Stimulated activated CD8-positive, alpha-beta memory T cell treated with anti-CD3 and anti-CD28 coated beads, Interleukin-7, amount 100 ng/mL, for 1 hour (primary cell): ENCODE measurements around the gene SMIM24.
"Not testable (repeated sequence)": the region's sequence is repeated elsewhere in the genome, so short reads cannot be mapped to it uniquely, and the experiment has no call there.

Source experiments
- DNase-seq, 2 donors: peaks; one replicate each; pipeline ENCODE4 v3.0.0-alpha.2; 2020; ENCODE audit warnings: low read depth in 2 of 2

The SMIM24 gene

DNA sequence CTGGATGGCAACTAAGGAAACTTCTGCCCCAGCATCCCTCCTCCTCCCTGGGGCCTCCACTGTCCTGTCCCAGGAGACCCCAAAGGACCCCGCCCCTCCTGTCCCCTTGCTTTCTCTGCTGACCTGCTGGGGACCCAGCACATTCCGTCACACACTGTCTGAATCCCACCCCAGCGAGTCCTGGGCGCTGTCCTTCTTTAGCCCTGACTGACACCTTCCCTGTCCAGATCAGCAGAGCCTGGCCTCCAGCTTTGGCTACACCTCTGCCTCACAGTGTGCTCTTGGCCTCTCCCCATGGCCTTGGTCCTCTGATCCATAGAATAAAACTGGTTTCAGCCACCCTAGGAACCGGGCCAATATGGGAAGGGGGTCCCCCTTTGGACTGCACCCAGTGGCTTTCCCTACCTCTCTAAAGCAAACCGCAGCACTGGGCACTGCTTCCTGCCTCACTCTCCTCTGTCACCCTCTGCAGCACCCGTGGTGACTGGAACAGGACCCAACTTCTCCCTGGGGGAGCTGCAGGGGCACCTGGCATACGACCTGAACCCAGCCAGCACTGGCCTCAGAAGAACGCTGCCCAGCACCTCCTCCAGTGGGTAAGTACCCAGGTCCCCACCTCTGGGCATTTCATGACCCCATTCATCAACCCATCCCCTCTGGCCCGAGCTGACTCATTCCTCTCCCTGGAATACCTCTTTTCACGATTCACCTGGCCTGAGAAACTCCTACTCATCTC, 46.4 kb downstream of the SMIM24 start:
- no peak for DNase-seq

GRCh38 chr19:3433313-3433712, 47.0 kb downstream of the SMIM24 start:
- no peak for DNase-seq

GRCh38 chr19:3431760-3432397, 48.4 kb downstream of the SMIM24 start:
- no peak for DNase-seq

GRCh38 chr19:3430366-3430680, 50.0 kb downstream of the SMIM24 start:
- not testable (repeated sequence) for DNase-seq

DNA sequence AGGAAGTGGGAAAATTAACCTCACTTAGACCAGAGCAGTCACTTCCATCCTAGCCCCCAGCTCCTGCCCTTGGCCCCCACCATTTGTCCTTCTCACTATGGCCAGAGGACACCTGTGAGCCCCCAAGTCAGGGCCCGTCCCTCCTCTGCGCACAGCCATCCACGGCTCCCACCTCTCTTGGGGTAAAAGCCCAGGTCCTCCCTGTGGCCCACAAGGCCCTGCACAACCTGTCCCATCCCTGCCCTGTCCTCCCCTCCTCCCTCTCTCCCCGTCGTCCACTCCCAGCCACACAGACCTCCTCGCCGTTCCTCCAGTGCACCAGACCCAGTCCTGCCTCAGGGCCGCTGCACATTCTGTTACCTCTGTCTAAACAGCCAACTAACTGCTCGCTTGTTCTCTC, 53.9 kb downstream of the SMIM24 start:
- no peak for DNase-seq
